Measurements from ENCODE around the gene TMEM132D. TPM values are rescaled to one million over a fixed set of nuclear protein-coding genes. Genes with fewer than 3 reads are reported as not detected.

The TMEM132D gene
- total RNA-seq, 4 donors from 2014 or later: 0.15 to 0.94 TPM; not detected in 2

GRCh38 chr12:129530517-129530916, 373.3 kb downstream of the TMEM132D start:
- Histone ChIP-seq H3K4me3 (no peak overlapping the region), H3K36me3 (no peaks in the 10 kb centered on the region), H3K4me1 (no peaks in the 10 kb centered on the region), H3K27ac (no peak overlapping the region), H3K9me3 (no peaks in the 10 kb centered on the region), H3K27me3 (peaks cover 23% of the 10 kb centered on the region)
- no peak for TF ChIP-seq POLR2A (IDR thresholded peaks at IDR 0.05)
- TF ChIP-seq EP300 (IDR thresholded peaks at IDR 0.05): no peak
- WGBS, 2 donors (ENCODE audit: low coverage in 1 of 2): 50 to 57% methylated on average over 5 to 6 of the region's 6 CpGs
- ATAC-seq: no peak

- no peak overlapping the region for H3K4me3 ChIP-seq
- 29 to 60% methylated on average over 3 of the region's 3 CpGs for WGBS, 2 donors (ENCODE audit: low coverage in 1 of 2)
Observed at GRCh38 chr12:129527506-129527905, 376.3 kb downstream of the TMEM132D start.

GRCh38 chr12:129523621-129524020, 380.2 kb downstream of the TMEM132D start:
- no peaks in the 10 kb centered on the region for H3K9me3 ChIP-seq
- no peaks in the 10 kb centered on the region for H3K27me3 ChIP-seq
- H3K36me3 ChIP-seq: no peaks in the 10 kb centered on the region
- no peaks in the 10 kb centered on the region for H3K4me1 ChIP-seq
- H3K27ac ChIP-seq: no peak overlapping the region
- WGBS, 2 donors (ENCODE audit: low coverage in 1 of 2): 60 to 87% methylated on average over 2 of the region's 2 CpGs
- no peak for ATAC-seq
- H3K4me3 ChIP-seq: no peak overlapping the region
- TF ChIP-seq CTCF (IDR thresholded peaks at IDR 0.05): no peak
- TF ChIP-seq EP300 (IDR thresholded peaks at IDR 0.05): no peak
- TF ChIP-seq POLR2A (IDR thresholded peaks at IDR 0.05): no peak
- no peak for TF ChIP-seq POLR2AphosphoS5 (IDR thresholded peaks at IDR 0.05)

More at GRCh38 chr12:129527506-129527905, 376.3 kb downstream of the TMEM132D start:
- no peaks in the 10 kb centered on the region for H3K9me3 ChIP-seq
- H3K27me3 ChIP-seq: peaks cover 11% of the 10 kb centered on the region
- no peak overlapping the region for H3K27ac ChIP-seq
- TF ChIP-seq EP300 (IDR thresholded peaks at IDR 0.05) (no peak), CTCF (IDR thresholded peaks at IDR 0.05) (no peak), POLR2A (IDR thresholded peaks at IDR 0.05) (no peak), POLR2AphosphoS5 (IDR thresholded peaks at IDR 0.05) (no peak)
- no peak for ATAC-seq
- H3K36me3 ChIP-seq: no peaks in the 10 kb centered on the region
- H3K4me1 ChIP-seq: no peaks in the 10 kb centered on the region

GRCh38 chr12:129520739-129521138, 383.1 kb downstream of the TMEM132D start:
- Histone ChIP-seq H3K27me3 (no peaks in the 10 kb centered on the region), H3K4me3 (no peak overlapping the region), H3K36me3 (no peaks in the 10 kb centered on the region), H3K27ac (no peak overlapping the region), H3K9me3 (peaks cover 0 to 12% (median 0%) of the 10 kb centered on the region in 3 donors), H3K4me1 (no peaks in the 10 kb centered on the region)
- WGBS, 2 donors (ENCODE audit: low coverage in 1 of 2): 67 to 91% methylated on average over 1 of the region's 1 CpG
- no peak for TF ChIP-seq EP300 (IDR thresholded peaks at IDR 0.05)
- TF ChIP-seq POLR2AphosphoS5 (IDR thresholded peaks at IDR 0.05): no peak
- TF ChIP-seq CTCF (IDR thresholded peaks at IDR 0.05): no peak
- no peak for TF ChIP-seq POLR2A (IDR thresholded peaks at IDR 0.05)
- ATAC-seq: no peak

GRCh38 chr12:129503802-129504201, 400.0 kb downstream of the TMEM132D start:
- no peak overlapping the region for H3K27ac ChIP-seq
- 75 to 83% methylated on average over 1 of the region's 1 CpG for WGBS, 2 donors (ENCODE audit: low coverage in 1 of 2)

More at GRCh38 chr12:129503802-129504201, 400.0 kb downstream of the TMEM132D start:
- ATAC-seq: no peak
- TF ChIP-seq POLR2A (IDR thresholded peaks at IDR 0.05): no peak
- no peak for TF ChIP-seq POLR2AphosphoS5 (IDR thresholded peaks at IDR 0.05)
- no peak for TF ChIP-seq EP300 (IDR thresholded peaks at IDR 0.05)
- no peak for TF ChIP-seq CTCF (IDR thresholded peaks at IDR 0.05)
- Histone ChIP-seq H3K9me3 (peaks cover 0 to 8% (median 0%) of the 10 kb centered on the region in 3 donors), H3K4me3 (no peak overlapping the region), H3K4me1 (no peaks in the 10 kb centered on the region), H3K36me3 (no peaks in the 10 kb centered on the region), H3K27me3 (no peaks in the 10 kb centered on the region)

Data from gastroesophageal sphincter (tissue), 4 donors.